SJCRH30 (cell line): ENCODE results near the gene KDM6A. TPM values are rescaled to one million over a fixed set of nuclear protein-coding genes. Genes with fewer than 3 reads are reported as not detected.
A peak's percentile ranks its signal among the peaks of the same experiment; 100 is the strongest.
"Not testable (repeated sequence)": the region's sequence is repeated elsewhere in the genome, so short reads cannot be mapped to it uniquely, and the experiment has no call there.

Experiments
- DNase-seq, 2 experiments: peaks; one replicate each; pipeline ENCODE4 v3.0.0-alpha.2; 2015 to 2020
- H3K27ac ChIP-seq: fragments of 250-450 bp; sonication (Bioruptor Pico); 2 replicates; pipeline ENCODE4 v1.5.1; 2020; ENCODE audit warnings: mild to moderate bottlenecking, moderate library complexity
- H3K27me3 ChIP-seq: fragments of 250-450 bp; sonication (Bioruptor Pico); 2 replicates; pipeline ENCODE4 v1.5.1; 2020; ENCODE audit warnings: mild to moderate bottlenecking, moderate library complexity
- H3K36me3 ChIP-seq: fragments of 250-450 bp; sonication (Bioruptor Pico); 2 replicates; pipeline ENCODE4 v1.5.1; 2020; ENCODE audit warnings: mild to moderate bottlenecking, moderate library complexity
- H3K4me1 ChIP-seq: fragments of 250-450 bp; sonication (Bioruptor Pico); 2 replicates; pipeline ENCODE4 v1.5.1; 2020; ENCODE audit warnings: mild to moderate bottlenecking, moderate library complexity
- H3K4me3 ChIP-seq: fragments of 250-450 bp; sonication (Bioruptor Pico); 2 replicates; pipeline ENCODE4 v1.5.1; 2020; ENCODE audit warnings: mild to moderate bottlenecking, moderate library complexity
- H3K9me3 ChIP-seq: fragments of 250-450 bp; sonication (Bioruptor Pico); replicated peaks from 2 replicates; pipeline ENCODE4 v1.5.1; 2020; ENCODE audit warnings: mild to moderate bottlenecking, moderate library complexity
- total RNA-seq: library from RNA; depleted of rRNA; stranded (reverse); fragments of >200 nt; shearing (Covaris generic); gene quantifications from 2 replicates; pipeline ENCODE4 v1.2.3, GENCODE V29; 2014; rRNA removed

The KDM6A gene
- total RNA-seq = 18.3 and 21.5 TPM in 2 replicates

DNA sequence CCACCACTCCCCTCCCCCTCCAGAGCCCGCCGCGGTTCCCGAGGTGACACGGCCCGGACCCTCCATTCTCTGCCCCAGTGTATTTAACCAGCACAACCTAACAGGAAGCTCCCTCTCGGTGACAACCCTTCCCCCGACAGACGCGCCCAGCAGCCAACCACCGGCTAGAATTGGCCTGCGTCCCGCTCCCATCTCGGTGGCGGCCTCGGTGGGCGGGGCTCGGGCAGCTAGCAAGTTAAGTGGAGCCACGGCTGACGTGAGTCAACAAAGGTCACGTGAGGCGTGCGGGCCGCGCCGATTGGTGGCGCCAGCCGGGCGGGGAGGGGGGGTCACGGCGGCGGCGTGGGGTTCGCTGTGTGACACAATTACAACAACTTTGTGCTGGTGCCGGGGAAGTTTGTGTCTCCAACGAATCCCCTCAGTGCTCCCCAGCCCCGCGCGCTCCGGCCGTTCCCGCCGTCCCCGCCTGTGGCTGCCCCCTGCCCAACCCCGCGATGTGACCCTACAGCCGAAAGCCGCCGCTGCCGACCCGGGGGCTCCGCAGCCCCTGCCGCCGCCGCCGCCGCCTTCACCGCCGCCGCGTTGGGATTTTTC, at the start of gene KDM6A:
Gene KDM6A, plus strand, starts transcription at position 368 of the 594 bp plus-strand sequence. CDS start 364 bp downstream, outside the sequence.
- Histone ChIP-seq H3K4me1 (no peaks in the 10 kb centered on the region), H3K27ac (peak within 1 kb of the TSS; percentile 91), H3K27me3 (no peaks in the 10 kb centered on the region), H3K9me3 (no peaks in the 10 kb centered on the region), H3K4me3 (peak within 1 kb of the TSS; percentile 95), H3K36me3 (no peaks in the 10 kb centered on the region)
- DNase-seq = peak; percentile 91 to 93

DNA sequence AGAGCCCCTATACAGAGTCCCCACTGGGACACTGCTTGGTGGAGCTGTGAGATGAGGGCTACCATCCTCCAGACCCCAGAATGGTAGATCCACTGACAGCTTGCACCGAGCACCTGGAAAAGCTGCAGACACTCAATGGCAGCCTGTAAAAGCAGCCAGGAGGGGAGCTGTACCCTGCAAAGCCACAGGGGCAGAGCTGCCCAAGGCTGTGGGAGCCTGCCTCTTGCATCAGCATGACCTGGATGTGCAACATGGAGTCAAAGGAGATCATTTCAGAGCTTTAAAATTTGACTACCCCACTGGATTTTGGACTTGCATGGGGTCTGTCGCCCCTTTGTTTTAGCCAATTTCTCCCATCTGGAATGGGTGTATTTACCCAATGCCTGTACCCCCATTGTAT, 49.8 kb upstream of the KDM6A start:
- H3K36me3 ChIP-seq, H3K27ac ChIP-seq, DNase-seq, H3K9me3 ChIP-seq, H3K27me3 ChIP-seq, H3K4me1 ChIP-seq, H3K4me3 ChIP-seq: not testable (repeated sequence)

DNA sequence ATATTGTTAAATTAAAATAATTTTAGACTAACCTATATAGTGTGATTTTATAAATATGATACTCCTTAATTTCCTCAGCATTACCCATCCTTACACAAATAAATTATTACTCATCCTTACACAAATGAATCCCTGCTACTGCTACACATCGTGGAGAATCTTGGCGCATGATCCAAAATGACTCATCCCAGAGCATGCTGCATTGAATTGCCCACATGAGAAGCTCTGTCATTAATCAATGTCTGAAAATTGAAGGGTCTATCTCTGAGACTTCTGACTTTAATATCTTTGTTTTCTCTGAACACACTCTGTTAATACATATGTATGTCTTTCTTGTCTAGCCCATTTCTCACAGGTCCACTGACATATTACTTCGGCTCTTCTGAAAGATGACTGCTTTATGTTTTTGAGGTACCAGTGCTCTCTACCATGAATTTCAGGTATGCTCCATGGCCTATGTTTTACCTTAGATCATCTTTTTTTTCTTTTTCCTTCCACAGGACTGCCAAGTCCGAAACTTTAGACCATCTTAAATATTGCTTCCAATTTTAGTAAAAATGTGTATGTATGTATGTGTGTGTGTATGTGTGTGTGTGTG, 44.9 kb upstream of the KDM6A start:
- Histone ChIP-seq H3K4me1 (no peaks in the 10 kb centered on the region), H3K27me3 (no peaks in the 10 kb centered on the region), H3K27ac (no peak overlapping the region), H3K4me3 (no peak overlapping the region), H3K9me3 (no peaks in the 10 kb centered on the region), H3K36me3 (no peaks in the 10 kb centered on the region)
- no peak for DNase-seq

DNA sequence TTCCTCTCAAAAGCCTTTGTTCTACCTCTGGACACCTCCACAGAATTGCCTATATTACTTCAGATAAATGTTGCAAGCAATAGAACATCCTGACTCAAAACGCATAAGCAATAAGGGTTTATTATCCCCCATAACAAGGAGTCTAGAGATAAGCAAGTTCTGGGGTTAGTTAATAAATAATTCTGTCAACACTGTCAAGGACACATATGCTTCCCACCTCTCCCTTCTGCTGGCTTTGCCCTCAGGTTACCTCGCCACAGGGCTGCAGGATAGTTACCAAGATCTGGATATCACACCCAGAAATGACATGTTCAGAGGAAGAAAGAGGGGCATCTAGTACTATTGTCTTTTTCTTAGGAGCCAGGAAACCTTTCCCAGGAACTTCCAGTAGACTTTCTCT, 43.2 kb upstream of the KDM6A start:
- Histone ChIP-seq H3K27me3 (no peaks in the 10 kb centered on the region), H3K4me1 (no peaks in the 10 kb centered on the region)
- no peak for DNase-seq

DNA sequence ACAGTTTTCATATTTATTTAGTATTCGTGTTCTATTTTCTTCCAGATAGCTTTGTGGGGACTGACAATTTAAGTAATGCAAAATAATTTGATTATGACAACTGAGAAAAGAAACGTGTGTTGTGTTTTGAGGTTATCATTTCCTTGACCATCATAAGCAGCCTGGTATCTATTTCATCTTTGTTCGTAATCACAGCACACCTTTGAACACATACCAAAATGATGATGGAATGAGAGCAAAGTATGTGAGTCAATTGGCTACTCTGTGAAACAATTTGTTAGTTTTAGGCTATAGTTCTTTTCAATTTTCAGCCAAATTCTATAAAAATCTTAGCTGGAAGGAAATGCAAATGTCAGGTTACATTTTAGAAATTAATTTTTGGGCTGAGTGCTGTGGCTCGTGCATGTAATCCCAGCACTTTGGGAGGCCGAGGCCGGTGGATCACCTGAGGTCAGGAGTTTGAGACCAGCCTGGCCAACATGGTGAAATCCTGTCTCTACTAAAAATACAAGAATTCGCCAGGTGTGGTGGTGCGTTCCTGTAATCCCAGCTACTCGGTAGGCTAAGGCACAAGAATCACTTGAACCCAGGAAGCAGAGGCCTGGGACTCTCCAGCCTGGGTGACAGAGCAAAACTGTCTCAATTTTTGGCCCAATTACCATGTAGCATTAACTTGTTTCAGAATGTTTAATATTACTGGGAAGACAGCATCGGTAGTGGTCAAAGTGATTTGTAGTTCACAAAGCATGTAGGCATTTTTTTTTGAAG, 30.3 kb upstream of the KDM6A start:
- H3K9me3 ChIP-seq = no peaks in the 10 kb centered on the region

More for the DNA sequence above, 43.2 kb upstream of the KDM6A start:
- Histone ChIP-seq H3K4me3 (no peak overlapping the region), H3K9me3 (no peaks in the 10 kb centered on the region), H3K36me3 (no peaks in the 10 kb centered on the region), H3K27ac (no peak overlapping the region)

DNA sequence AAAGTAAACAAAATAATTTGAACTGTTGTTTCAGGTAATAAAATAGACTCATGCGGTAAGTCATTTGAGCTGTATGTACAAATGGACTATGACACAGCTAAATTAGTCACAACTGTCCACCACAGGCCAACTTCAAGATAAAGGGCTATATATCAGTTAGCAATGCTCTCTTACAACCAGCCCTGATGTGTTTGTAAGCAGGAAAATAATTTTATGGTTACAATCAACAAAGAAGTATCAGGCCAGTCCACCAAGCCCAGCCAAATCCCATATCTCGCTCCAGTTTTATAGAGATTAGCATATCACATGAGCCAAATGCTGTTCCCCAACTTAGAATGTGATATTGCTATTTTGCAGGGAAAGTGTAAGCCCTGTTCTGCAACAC, 29.7 kb upstream of the KDM6A start:
- no peak overlapping the region for H3K27ac ChIP-seq
- DNase-seq = no peak
- H3K36me3 ChIP-seq = no peaks in the 10 kb centered on the region
- H3K9me3 ChIP-seq = no peaks in the 10 kb centered on the region
- no peaks in the 10 kb centered on the region for H3K4me1 ChIP-seq
- no peak overlapping the region for H3K4me3 ChIP-seq
- H3K27me3 ChIP-seq = no peaks in the 10 kb centered on the region

More for the DNA sequence above, 30.3 kb upstream of the KDM6A start:
- Histone ChIP-seq H3K36me3 (no peaks in the 10 kb centered on the region), H3K27ac (no peak overlapping the region), H3K4me3 (no peak overlapping the region), H3K4me1 (no peaks in the 10 kb centered on the region), H3K27me3 (no peaks in the 10 kb centered on the region)
- DNase-seq = no peak

DNA sequence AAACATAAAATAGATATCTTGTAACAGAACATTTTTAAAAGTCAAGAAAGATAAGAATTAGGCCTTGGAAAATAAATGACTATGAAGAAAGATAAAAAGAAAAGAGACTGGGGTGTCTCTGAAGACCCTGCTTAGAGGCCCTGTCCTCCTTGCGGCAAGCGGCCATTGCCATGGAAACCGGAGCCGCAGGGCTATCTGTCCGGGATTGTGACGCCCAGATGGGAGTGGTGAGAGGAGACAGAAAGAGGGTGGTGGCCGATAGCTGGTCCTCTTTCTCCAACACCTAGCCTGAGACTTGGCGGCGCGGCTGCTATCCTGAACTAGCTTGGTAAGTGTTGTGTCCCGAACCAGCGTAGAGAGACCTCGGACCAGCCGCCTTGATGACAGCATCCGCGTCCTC, 29.2 kb upstream of the KDM6A start, which contains the start of gene DUSP21:
Gene DUSP21, plus strand, starts transcription at position 269 of the 400 bp plus-strand sequence. Its CDS starts 112 bp downstream, at position 381.
- H3K27me3 ChIP-seq = no peaks in the 10 kb centered on the region
- no peaks in the 10 kb centered on the region for H3K4me1 ChIP-seq
- no peaks in the 10 kb centered on the region for H3K9me3 ChIP-seq
- H3K27ac ChIP-seq = no peak within 1 kb of the TSS
- H3K4me3 ChIP-seq = no peak within 1 kb of the TSS
- H3K36me3 ChIP-seq = no peaks in the 10 kb centered on the region
- no peak for DNase-seq

DNA sequence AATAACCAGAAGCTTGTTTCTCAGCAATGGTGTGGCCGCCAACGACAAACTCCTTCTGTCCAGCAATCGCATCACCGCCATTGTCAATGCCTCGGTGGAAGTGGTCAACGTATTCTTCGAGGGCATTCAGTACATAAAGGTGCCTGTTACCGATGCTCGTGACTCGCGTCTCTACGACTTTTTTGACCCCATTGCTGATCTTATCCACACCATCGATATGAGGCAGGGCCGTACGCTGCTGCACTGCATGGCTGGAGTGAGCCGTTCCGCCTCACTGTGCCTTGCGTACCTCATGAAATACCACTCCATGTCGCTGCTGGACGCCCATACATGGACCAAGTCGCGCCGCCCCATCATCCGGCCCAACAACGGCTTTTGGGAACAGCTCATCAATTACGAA, 28.8 kb upstream of the KDM6A start:
- Histone ChIP-seq H3K4me1 (no peaks in the 10 kb centered on the region), H3K36me3 (no peaks in the 10 kb centered on the region), H3K9me3 (no peaks in the 10 kb centered on the region), H3K27ac (no peak overlapping the region), H3K27me3 (no peaks in the 10 kb centered on the region), H3K4me3 (no peak overlapping the region)
- no peak for DNase-seq

DNA sequence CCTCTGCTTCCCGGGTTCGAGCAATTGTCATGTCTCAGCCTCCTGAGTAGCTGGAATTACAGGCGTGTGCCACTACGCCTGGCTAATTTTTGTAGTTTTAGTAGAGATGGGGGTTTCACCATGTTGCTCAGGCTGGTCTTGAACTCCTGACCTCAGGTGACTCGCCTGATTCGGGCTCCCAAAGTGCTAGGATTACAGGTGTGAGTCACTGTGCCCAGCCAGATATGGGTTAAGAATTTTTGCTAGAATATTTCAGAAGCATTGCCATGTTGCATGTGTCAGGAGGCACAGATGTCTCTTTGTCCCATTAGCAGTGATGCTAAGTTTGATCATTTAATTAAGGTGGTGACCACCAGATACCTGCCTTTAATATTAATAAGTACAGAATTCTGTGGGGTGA, 22.1 kb upstream of the KDM6A start:
- H3K4me1 ChIP-seq, H3K4me3 ChIP-seq, DNase-seq, H3K27me3 ChIP-seq, H3K9me3 ChIP-seq, H3K27ac ChIP-seq, H3K36me3 ChIP-seq: not testable (repeated sequence)

DNA sequence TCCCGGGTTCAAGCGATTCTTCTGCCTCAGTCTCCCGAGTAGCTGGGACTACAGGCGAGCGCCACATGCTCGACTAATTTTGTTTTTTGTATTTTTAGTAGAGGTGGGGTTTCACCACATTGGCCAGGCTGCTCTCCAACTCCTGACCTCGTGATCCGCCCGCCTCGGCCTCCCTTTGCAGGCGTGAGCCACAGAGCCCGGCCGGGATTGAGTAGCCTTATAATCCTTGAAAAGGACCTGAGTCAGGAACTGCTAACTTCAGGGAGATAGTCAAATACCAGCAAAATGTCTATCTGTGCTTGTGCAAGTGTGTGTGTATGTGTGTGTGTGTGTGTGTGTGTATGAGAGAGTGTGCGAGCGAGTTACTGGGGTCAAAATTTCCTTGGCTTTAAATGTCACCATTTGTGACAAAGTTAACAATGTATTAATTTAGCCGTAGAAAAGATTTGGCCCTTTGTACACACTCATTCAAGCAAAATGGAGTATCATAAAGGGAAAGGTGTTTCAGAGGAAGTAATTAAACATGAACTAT, 1.8 kb upstream of the KDM6A start:
- Histone ChIP-seq H3K4me1 (no peaks in the 10 kb centered on the region), H3K4me3 (peak overlapping the region; percentile 95), H3K27me3 (no peaks in the 10 kb centered on the region), H3K9me3 (no peaks in the 10 kb centered on the region), H3K36me3 (no peaks in the 10 kb centered on the region), H3K27ac (no peak overlapping the region)
- DNase-seq = no peak

DNA sequence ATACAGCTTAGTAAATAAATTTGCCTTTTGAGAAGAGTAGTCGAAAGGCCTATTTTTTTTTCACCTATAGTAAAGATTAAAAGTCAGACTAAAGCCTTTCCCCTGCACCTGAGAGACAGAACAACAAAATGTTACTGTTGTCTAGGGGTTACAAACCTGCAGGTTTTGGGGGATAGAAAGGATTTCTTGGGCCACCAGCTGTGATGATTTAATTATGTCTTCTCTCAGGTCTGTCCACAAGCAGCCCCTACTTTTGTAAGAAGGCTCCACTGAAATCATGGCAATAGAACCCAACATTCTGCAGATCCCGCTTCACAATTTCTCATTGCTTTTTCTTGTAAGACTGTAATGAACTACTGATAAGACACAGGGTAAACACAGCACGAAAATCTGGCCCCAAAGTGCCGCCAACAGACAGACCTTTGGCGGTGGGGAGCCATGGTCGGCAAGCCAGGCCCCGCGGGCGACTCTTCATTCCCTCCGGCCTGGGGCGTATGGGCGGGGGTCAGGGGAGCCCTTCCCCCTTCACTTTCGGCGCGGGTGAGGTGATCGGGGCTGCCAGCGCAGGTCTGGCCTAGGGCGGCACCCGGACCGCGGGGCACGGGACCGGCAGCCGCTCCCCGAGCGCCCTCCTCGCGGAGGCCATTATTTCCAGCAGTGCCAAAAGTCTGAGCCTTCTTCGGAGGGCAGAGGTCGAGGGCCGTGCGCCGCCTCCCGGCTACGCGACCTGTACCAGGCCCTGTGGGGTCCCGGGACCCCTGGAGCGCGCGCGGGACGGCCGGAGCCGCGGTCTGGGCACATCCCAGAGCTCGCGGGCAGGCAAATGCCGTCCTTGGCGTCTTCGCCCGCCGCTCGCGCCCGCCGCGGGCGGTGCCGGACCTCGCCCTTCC, 812 bp upstream of the KDM6A start:
- Histone ChIP-seq H3K27ac (peak overlapping the region; percentile 91), H3K4me1 (no peaks in the 10 kb centered on the region), H3K9me3 (no peaks in the 10 kb centered on the region), H3K36me3 (no peaks in the 10 kb centered on the region), H3K27me3 (no peaks in the 10 kb centered on the region), H3K4me3 (peak overlapping the region; percentile 95)
- peak in 1 of 2 experiments; percentile 35 for DNase-seq

DNA sequence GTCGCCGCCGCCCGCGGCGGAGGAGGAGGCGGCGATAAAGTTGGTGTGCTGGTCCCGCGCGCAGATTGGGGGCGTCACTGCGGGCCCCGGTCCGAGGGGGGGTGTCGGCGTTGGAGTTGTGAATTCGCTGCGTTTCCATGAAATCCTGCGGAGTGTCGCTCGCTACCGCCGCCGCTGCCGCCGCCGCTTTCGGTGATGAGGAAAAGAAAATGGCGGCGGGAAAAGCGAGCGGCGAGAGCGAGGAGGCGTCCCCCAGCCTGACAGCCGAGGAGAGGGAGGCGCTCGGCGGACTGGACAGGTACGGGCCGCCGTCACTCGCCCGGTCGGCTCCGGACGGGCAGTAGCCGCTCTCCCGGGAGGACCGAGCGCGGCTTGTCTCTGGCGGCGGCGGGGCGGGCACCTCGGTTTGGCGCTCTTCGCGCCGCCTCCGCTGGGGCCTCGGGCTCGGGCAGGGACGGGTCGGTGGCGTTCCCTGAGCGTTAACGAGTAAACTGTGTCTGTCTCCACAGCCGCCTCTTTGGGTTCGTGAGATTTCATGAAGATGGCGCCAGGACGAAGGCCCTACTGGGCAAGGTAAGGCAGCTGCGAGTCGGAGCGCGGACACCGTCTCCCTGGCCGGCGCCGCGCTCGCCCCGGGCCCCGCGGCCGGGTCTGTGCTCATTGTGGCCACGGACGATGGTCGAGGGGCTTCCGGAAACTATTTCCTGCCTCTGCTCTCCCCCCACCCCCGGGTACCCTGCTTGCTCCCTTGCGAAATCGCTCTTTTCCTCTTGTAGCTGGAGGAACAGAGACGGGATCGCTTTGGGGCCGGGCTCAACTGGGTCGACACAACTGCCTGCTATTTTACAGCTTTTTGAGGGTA, 658 bp downstream of the KDM6A start:
- DNase-seq = peak; percentile 15 to 45
- no peaks in the 10 kb centered on the region for H3K4me1 ChIP-seq
- H3K27ac ChIP-seq = peak overlapping the region; percentile 91
- no peaks in the 10 kb centered on the region for H3K9me3 ChIP-seq
- no peaks in the 10 kb centered on the region for H3K36me3 ChIP-seq
- H3K4me3 ChIP-seq = peak overlapping the region; percentile 95
- no peaks in the 10 kb centered on the region for H3K27me3 ChIP-seq

DNA sequence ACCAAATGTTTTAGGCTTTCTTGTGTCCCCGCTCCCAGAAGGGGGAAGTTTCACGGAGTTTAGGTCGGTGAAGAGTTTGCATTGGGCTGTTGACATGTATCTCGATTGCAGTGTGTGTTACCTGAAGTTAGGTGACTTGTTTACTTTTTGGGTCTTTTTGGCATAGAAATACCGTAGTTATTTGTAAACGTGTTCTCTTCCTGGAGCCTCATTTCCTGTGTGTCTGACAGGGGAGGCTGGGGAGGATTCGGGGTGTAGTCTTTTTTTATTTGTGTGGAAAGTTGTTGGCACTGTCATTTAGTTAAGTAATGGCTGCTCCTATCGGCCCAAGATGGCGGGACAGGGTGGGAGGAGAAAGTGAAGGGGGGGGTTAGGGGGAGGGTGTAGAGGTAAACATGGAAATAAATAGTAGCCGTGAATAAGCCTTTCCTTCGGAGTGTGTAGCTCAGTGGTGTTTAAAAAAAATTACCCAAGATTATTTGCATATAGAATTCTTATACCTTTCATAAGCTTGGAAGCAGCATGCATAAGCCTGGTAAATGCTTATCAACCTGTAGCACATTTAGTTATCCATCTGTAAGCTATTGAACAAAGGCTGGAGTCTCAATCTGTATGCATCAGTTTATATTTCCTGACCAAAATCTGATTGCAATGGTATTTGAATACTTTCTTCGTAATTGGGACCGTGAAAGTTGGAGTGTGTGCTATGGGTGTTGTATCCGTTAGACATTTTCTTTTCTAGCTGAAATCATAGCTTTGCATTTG, 1.6 kb downstream of the KDM6A start:
- H3K4me1 ChIP-seq = no peaks in the 10 kb centered on the region
- H3K27me3 ChIP-seq = no peaks in the 10 kb centered on the region
- H3K9me3 ChIP-seq = no peaks in the 10 kb centered on the region
- peak; percentile 14 to 31 for DNase-seq
- H3K4me3 ChIP-seq = peak overlapping the region; percentile 95
- peak overlapping the region; percentile 91 for H3K27ac ChIP-seq
- H3K36me3 ChIP-seq = no peaks in the 10 kb centered on the region
